ENCODE data around the gene VEGFB.

The VEGFB gene

DNA sequence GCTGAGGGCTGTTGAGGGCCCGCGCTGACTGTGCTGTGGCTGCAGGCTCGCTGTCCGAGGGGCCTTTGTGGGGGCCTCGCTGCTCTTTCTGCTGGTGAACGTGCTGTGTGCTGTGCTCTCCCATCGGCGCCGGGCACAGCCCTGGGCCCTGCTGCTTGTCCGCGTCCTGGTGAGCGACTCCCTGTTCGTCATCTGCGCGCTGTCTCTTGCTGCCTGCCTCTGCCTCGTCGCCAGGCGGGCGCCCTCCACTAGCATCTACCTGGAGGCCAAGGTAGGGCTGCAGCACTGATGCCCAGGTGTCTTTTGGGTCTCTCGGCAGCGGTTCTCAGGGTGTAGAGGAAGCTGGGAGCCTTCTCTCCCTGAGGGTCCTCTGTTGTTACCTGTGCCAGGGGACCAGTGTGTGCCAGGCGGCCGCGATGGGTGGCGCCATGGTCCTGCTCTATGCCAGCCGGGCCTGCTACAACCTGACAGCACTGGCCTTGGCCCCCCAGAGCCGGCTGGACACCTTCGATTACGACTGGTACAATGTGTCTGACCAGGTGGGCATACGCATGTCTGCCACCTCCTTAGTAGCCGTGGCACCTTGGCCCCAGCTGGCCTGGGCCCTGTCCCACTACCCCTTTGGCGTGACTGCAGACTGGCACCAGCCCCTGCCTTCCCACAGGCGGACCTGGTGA is 53.4 kb downstream of the VEGFB start:
- Histone ChIP-seq H4K20me1 (ENCODE audit: insufficient read depth, low read length) (no peaks in the 10 kb centered on the region), H3K79me2 (ENCODE audit: low read length) (peaks cover 10% of the 10 kb centered on the region; the same call in 1 of the 2 replicates), H3K36me3 (replicated peaks; ENCODE audit: low read depth, low read length) (peaks cover 4% of the 10 kb centered on the region), H3K4me3 (ENCODE audit: low read length) (no peak overlapping the region), H3K27ac (ENCODE audit: low read length) (no peak overlapping the region), H2AFZ (ENCODE audit: low read depth, low read length) (no peak overlapping the region), H3K9me3 (ENCODE audit: insufficient read depth, low read length) (no peaks in the 10 kb centered on the region), H3K4me2 (ENCODE audit: low read length) (no peak overlapping the region), H3K9ac (ENCODE audit: low read length) (no peak overlapping the region), H3K4me1 (ENCODE audit: low read length) (peaks cover 12% of the 10 kb centered on the region), H3K27me3 (ENCODE audit: low read depth, low read length) (no peaks in the 10 kb centered on the region)
- TF ChIP-seq, protein P1, sequence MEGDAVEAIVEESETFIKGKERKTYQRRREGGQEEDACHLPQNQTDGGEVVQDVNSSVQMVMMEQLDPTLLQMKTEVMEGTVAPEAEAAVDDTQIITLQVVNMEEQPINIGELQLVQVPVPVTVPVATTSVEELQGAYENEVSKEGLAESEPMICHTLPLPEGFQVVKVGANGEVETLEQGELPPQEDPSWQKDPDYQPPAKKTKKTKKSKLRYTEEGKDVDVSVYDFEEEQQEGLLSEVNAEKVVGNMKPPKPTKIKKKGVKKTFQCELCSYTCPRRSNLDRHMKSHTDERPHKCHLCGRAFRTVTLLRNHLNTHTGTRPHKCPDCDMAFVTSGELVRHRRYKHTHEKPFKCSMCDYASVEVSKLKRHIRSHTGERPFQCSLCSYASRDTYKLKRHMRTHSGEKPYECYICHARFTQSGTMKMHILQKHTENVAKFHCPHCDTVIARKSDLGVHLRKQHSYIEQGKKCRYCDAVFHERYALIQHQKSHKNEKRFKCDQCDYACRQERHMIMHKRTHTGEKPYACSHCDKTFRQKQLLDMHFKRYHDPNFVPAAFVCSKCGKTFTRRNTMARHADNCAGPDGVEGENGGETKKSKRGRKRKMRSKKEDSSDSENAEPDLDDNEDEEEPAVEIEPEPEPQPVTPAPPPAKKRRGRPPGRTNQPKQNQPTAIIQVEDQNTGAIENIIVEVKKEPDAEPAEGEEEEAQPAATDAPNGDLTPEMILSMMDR (IDR thresholded peaks at IDR 0.05; ENCODE audit: low read depth, low read length), result no peak
- TF ChIP-seq EZH2phosphoT487 (IDR thresholded peaks at IDR 0.05; ENCODE audit: low read depth), result no peak

GRCh38 chr11:64288353-64288750 is 54.0 kb downstream of the VEGFB start:
- H4K20me1 ChIP-seq (ENCODE audit: insufficient read depth, low read length), result no peaks in the 10 kb centered on the region
- no peak overlapping the region for H3K4me3 ChIP-seq (ENCODE audit: low read length)
- H3K79me2 ChIP-seq (ENCODE audit: low read length), result peaks cover 6% of the 10 kb centered on the region; the same call in 1 of the 2 replicates
- no peak overlapping the region for H3K4me2 ChIP-seq (ENCODE audit: low read length)
- H2AFZ ChIP-seq (ENCODE audit: low read depth, low read length), result no peak overlapping the region
- H3K9me3 ChIP-seq (ENCODE audit: insufficient read depth, low read length), result no peaks in the 10 kb centered on the region
- H3K27ac ChIP-seq (ENCODE audit: low read length), result no peak overlapping the region
- TF ChIP-seq, protein P1 (IDR thresholded peaks at IDR 0.05; ENCODE audit: low read depth, low read length), result no peak
- no peak for TF ChIP-seq EZH2phosphoT487 (IDR thresholded peaks at IDR 0.05; ENCODE audit: low read depth)
- H3K4me1 ChIP-seq (ENCODE audit: low read length), result peaks cover 12% of the 10 kb centered on the region
- H3K27me3 ChIP-seq (ENCODE audit: low read depth, low read length), result no peaks in the 10 kb centered on the region
- H3K36me3 ChIP-seq (replicated peaks; ENCODE audit: low read depth, low read length), result peaks cover under 1% of the 10 kb centered on the region
- no peak overlapping the region for H3K9ac ChIP-seq (ENCODE audit: low read length)
